NT2/D1 (cell line): Measurements from ENCODE around the gene FAM120A.

Experiments
- DNase-seq: peaks from one replicate; pipeline ENCODE4 v3.0.0-alpha.2; 2011; ENCODE audit warnings: low read depth, low spot score
- H3K27me3 ChIP-seq: 2 replicates; pipeline ENCODE4 v1.6.0; 2011; ENCODE audit warnings: mild to moderate bottlenecking; ENCODE audit not compliant: insufficient read length, insufficient read depth
- H3K36me3 ChIP-seq: 2 replicates; pipeline ENCODE4 v1.6.1; 2011; ENCODE audit warnings: mild to moderate bottlenecking, low read length, mixed read lengths; ENCODE audit not compliant: insufficient read depth, insufficient read length
- H3K4me1 ChIP-seq: 2 replicates; pipeline ENCODE4 v1.5.1; 2011; ENCODE audit not compliant: insufficient read depth, insufficient read length
- H3K4me3 ChIP-seq: 2 replicates; pipeline ENCODE4 v1.5.1; 2011; ENCODE audit warnings: low read depth; ENCODE audit not compliant: insufficient read length
- H3K9ac ChIP-seq: 2 replicates; pipeline ENCODE4 v1.6.0; 2011; ENCODE audit warnings: low read depth; ENCODE audit not compliant: insufficient read length
- H3K9me3 ChIP-seq: 2 replicates; pipeline ENCODE4 v1.5.1; 2011; ENCODE audit warnings: mild to moderate bottlenecking, low read length; ENCODE audit not compliant: insufficient read depth
- SUZ12 ChIP-seq: IDR thresholded peaks from 2 replicates; pipeline ENCODE4 v1.6.1; 2011; ENCODE audit not compliant: insufficient read length, insufficient read depth; ENCODE audit errors: extremely low read depth
- YY1 ChIP-seq: IDR thresholded peaks from 2 replicates; pipeline ENCODE4 v1.6.1; 2011; ENCODE audit not compliant: insufficient read length, insufficient read depth
- ZNF274 ChIP-seq: IDR thresholded peaks from 2 replicates; pipeline ENCODE4 v1.6.1; 2011; ENCODE audit warnings: mild to moderate bottlenecking, low read depth, low read length

FAM120A gene

GRCh38 chr9:93475108-93475507 is 23.6 kb downstream of the FAM120A start:
- TF ChIP-seq YY1 (no peak), ZNF274 (no peak), SUZ12 (no peak)
- Histone ChIP-seq H3K9ac (no peak overlapping the region), H3K27me3 (no peaks in the 10 kb centered on the region), H3K4me3 (no peak overlapping the region), H3K9me3 (no peaks in the 10 kb centered on the region), H3K36me3 (peaks cover 48% of the 10 kb centered on the region), H3K4me1 (no peaks in the 10 kb centered on the region)
- DNase-seq: no peak

- H3K4me1 ChIP-seq: no peaks in the 10 kb centered on the region
- H3K4me3 ChIP-seq: no peak overlapping the region
- H3K27me3 ChIP-seq: no peaks in the 10 kb centered on the region
- H3K9me3 ChIP-seq: no peaks in the 10 kb centered on the region
- peaks cover 48% of the 10 kb centered on the region for H3K36me3 ChIP-seq
- DNase-seq: no peak
- TF ChIP-seq ZNF274: no peak
- no peak for TF ChIP-seq SUZ12
- TF ChIP-seq YY1: no peak
- no peak overlapping the region for H3K9ac ChIP-seq
Observed at GRCh38 chr9:93475856-93476255, 24.4 kb downstream of the FAM120A start.

- no peak overlapping the region for H3K4me3 ChIP-seq
- no peaks in the 10 kb centered on the region for H3K9me3 ChIP-seq
- H3K9ac ChIP-seq: no peak overlapping the region
- peaks cover 45% of the 10 kb centered on the region for H3K36me3 ChIP-seq
- DNase-seq: no peak
- no peak for TF ChIP-seq ZNF274
- TF ChIP-seq SUZ12: no peak
- no peak for TF ChIP-seq YY1
- H3K27me3 ChIP-seq: no peaks in the 10 kb centered on the region
- no peaks in the 10 kb centered on the region for H3K4me1 ChIP-seq
Observed at GRCh38 chr9:93476924-93477323, 25.4 kb downstream of the FAM120A start.

- no peaks in the 10 kb centered on the region for H3K27me3 ChIP-seq
- H3K9me3 ChIP-seq: no peaks in the 10 kb centered on the region
- H3K36me3 ChIP-seq: peaks cover 45% of the 10 kb centered on the region
- no peak overlapping the region for H3K4me3 ChIP-seq
- no peaks in the 10 kb centered on the region for H3K4me1 ChIP-seq
- no peak overlapping the region for H3K9ac ChIP-seq
- no peak for DNase-seq
- TF ChIP-seq SUZ12 (no peak), YY1 (no peak), ZNF274 (no peak)
Observed at GRCh38 chr9:93477397-93477796, 25.9 kb downstream of the FAM120A start.

DNA sequence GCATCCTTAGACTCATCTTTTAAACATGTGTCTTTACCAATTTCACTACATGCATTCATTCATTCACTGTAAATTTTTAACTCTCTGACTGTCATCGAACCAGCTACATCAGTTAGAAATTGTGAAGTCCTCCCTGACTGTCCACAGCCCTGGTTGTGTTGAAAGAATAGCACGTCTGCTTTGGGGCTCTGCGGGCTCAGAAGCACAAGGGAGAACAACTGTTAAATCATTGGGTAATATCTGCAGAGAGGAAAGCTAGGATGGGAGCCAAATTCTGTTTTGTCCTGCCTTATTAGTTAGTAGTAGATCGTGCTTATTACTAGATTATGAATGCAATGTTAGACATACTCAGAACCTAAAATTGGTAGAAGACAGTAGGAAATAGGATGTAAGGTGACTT is 28.2 kb downstream of the FAM120A start:
- Histone ChIP-seq H3K4me3 (no peak overlapping the region), H3K9me3 (no peaks in the 10 kb centered on the region), H3K27me3 (no peaks in the 10 kb centered on the region), H3K4me1 (no peaks in the 10 kb centered on the region), H3K36me3 (peaks cover 46% of the 10 kb centered on the region), H3K9ac (no peak overlapping the region)
- TF ChIP-seq YY1: no peak
- no peak for TF ChIP-seq SUZ12
- TF ChIP-seq ZNF274: no peak
- DNase-seq: no peak

DNA sequence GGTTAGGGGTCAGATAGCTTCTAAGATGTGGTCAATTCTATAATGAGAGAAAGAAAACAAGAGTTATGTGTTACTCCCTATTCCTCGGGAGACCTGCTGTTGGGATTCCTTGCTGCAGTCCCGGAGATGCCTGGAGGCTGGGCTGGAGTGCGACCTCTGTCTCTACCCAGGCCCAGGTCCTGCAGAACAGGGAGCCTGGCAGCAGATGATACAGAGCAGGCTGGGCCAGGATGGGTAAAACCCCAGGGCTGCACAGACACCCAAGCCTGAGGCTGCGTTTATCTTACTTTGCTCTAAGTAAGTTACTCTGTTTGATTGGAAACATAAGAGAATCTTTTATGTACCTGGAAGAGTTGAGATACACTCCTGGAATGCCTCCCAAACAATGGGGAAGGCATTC is 28.8 kb downstream of the FAM120A start:
- H3K27me3 ChIP-seq: no peaks in the 10 kb centered on the region
- TF ChIP-seq YY1 (no peak), SUZ12 (no peak), ZNF274 (no peak)
- DNase-seq: no peak
- peaks cover 45% of the 10 kb centered on the region for H3K36me3 ChIP-seq
- no peak overlapping the region for H3K4me3 ChIP-seq
- no peak overlapping the region for H3K9ac ChIP-seq
- no peaks in the 10 kb centered on the region for H3K4me1 ChIP-seq
- H3K9me3 ChIP-seq: no peaks in the 10 kb centered on the region

DNA sequence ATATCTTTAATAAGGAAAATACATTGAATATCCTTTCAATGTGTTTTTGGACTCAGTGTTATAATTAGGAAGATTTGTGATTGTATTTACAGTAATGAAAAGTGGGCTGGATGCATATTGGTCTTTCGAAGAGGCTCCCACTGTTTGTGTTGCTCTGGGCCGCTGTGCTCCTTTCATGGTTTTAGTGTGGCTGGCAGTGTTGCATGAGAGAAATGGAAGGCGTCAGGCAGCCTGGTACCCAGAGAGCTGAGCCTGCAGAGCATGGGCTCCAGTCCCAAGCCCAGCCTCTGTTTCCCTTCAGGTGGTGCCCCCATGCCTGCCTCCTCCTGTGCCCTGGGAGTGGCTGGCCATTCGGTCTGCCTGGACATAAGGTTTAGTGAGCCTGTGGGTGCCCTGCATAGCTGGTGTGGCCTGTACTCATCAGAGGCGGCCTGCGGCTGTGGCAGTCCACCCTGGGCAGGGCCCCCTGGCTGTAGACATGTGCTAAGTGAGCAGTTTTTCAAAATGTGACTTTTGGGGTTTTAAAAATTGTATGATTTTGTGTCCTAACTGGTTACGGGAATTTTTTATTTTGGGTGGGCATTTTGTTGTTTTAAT is 29.3 kb downstream of the FAM120A start:
- DNase-seq: no peak
- Histone ChIP-seq H3K9ac (no peak overlapping the region), H3K36me3 (peaks cover 46% of the 10 kb centered on the region), H3K4me3 (no peak overlapping the region), H3K9me3 (no peaks in the 10 kb centered on the region), H3K27me3 (no peaks in the 10 kb centered on the region), H3K4me1 (no peaks in the 10 kb centered on the region)
- no peak for TF ChIP-seq YY1
- no peak for TF ChIP-seq ZNF274
- TF ChIP-seq SUZ12: no peak

DNA sequence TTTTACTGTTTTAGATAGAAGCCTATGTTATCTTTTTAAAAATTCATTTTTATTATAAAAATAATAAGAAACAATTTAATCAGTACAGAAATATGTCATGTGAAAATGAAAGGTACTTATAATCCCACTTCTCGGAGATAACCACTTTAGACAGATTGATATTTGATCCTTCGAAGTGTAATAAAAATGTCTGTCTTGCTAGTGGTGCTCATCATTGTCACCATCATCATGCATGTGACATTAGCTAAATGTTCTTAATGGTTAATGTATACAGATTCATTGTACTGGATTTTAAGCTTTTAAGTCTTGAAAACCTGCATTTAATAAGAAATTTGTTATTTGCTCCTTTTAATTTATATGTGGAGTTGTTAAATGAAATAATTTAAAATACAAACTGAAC is 32.0 kb downstream of the FAM120A start:
- H3K9ac ChIP-seq: no peak overlapping the region
- DNase-seq: no peak
- no peak overlapping the region for H3K4me3 ChIP-seq
- no peaks in the 10 kb centered on the region for H3K4me1 ChIP-seq
- H3K36me3 ChIP-seq: peaks cover 28% of the 10 kb centered on the region
- TF ChIP-seq YY1: no peak
- no peak for TF ChIP-seq SUZ12
- H3K27me3 ChIP-seq: no peaks in the 10 kb centered on the region
- no peaks in the 10 kb centered on the region for H3K9me3 ChIP-seq
